Fibroblast of skin of scalp (primary cell): ENCODE measurements around the gene SGCA.

Source experiments
- DNase-seq: peaks from one replicate; pipeline ENCODE4 v3.0.0-alpha.2; 2013

The SGCA gene

GRCh38 chr17:50196036-50196435 is 30.2 kb downstream of the SGCA start:
- peak; percentile 70 for DNase-seq

GRCh38 chr17:50196826-50197225 is 31.0 kb downstream of the SGCA start:
- peak; percentile 93 for DNase-seq

GRCh38 chr17:50198026-50198669 is 32.3 kb downstream of the SGCA start:
- DNase-seq: peak; percentile 71

GRCh38 chr17:50199211-50199802 is 33.5 kb downstream of the SGCA start:
- DNase-seq: peak; percentile 77

GRCh38 chr17:50199803-50200456 is 34.1 kb downstream of the SGCA start:
- DNase-seq: peak; percentile 95

GRCh38 chr17:50200457-50201275 is 34.9 kb downstream of the SGCA start:
- DNase-seq: peak; percentile 87

GRCh38 chr17:50201276-50201854 is 35.6 kb downstream of the SGCA start, which contains the start of gene COL1A1:
Gene COL1A1, minus strand, starts transcription at chr17:50201631. Its CDS starts 118 bp downstream, at chr17:50201513.
- peak; percentile 98 for DNase-seq

GRCh38 chr17:50203086-50203485 is 37.3 kb downstream of the SGCA start:
- peak; percentile 94 for DNase-seq

GRCh38 chr17:50203604-50204345 is 38.0 kb downstream of the SGCA start:
- DNase-seq: peak; percentile 100

- DNase-seq: no peak
Observed at GRCh38 chr17:50204431-50204830, 38.6 kb downstream of the SGCA start.

- peak; percentile 45 for DNase-seq
Observed at GRCh38 chr17:50205111-50205962, 39.5 kb downstream of the SGCA start.

GRCh38 chr17:50205963-50206505 is 40.2 kb downstream of the SGCA start:
- no peak for DNase-seq

GRCh38 chr17:50206604-50207293 is 40.9 kb downstream of the SGCA start:
- peak; percentile 78 for DNase-seq

- no peak for DNase-seq
Observed at GRCh38 chr17:50207315-50207714, 41.5 kb downstream of the SGCA start.

GRCh38 chr17:50207792-50208567 is 42.2 kb downstream of the SGCA start:
- DNase-seq: no peak

- DNase-seq: no peak
Observed at GRCh38 chr17:50208611-50209061, 42.8 kb downstream of the SGCA start.

- no peak for DNase-seq
Observed at GRCh38 chr17:50209133-50209471, 43.3 kb downstream of the SGCA start.

GRCh38 chr17:50209472-50210239 is 43.9 kb downstream of the SGCA start:
- DNase-seq: peak; percentile 100
